ENCODE measurements around the gene VPREB3.

VPREB3 gene

GRCh38 chr22:23755711-23756110 lies 1.5 kb upstream of the VPREB3 start:
- TF ChIP-seq REST (IDR thresholded peaks at IDR 0.05; ENCODE audit: insufficient read depth in 1 of 2, low read depth in 2 of 2, low read length in 2 of 2) (no peak), SIN3A (IDR thresholded peaks at IDR 0.05; ENCODE audit: borderline replicate concordance, insufficient read depth, low read length) (no peak), POLR2AphosphoS5 (IDR thresholded peaks at IDR 0.05; ENCODE audit: low read depth, low read length) (no peak)

GRCh38 chr22:23754980-23755636 lies 883 bp upstream of the VPREB3 start:
- no peak for TF ChIP-seq TAF1 (IDR thresholded peaks at IDR 0.05; ENCODE audit: borderline replicate concordance, insufficient read depth, low read length)
- no peak for TF ChIP-seq POLR2AphosphoS5 (IDR thresholded peaks at IDR 0.05; ENCODE audit: low read depth, low read length)
- TF ChIP-seq SIN3A (IDR thresholded peaks at IDR 0.05; ENCODE audit: borderline replicate concordance, insufficient read depth, low read length): no peak
- no peak for TF ChIP-seq REST (IDR thresholded peaks at IDR 0.05; ENCODE audit: insufficient read depth in 1 of 2, low read depth in 2 of 2, low read length in 2 of 2)
- no peak for TF ChIP-seq FOXP2 (optimal IDR thresholded peaks at IDR 0.05; ENCODE audit: borderline replicate concordance, extremely low read depth, extremely low read length, insufficient read depth)

GRCh38 chr22:23753385-23753784 lies 840 bp downstream of the VPREB3 start:
- TF ChIP-seq TAF1 (IDR thresholded peaks at IDR 0.05; ENCODE audit: borderline replicate concordance, insufficient read depth, low read length): no peak
- no peak for TF ChIP-seq SIN3A (IDR thresholded peaks at IDR 0.05; ENCODE audit: borderline replicate concordance, insufficient read depth, low read length)
- TF ChIP-seq REST (IDR thresholded peaks at IDR 0.05; ENCODE audit: insufficient read depth in 1 of 2, low read depth in 2 of 2, low read length in 2 of 2): no peak
- TF ChIP-seq FOXP2 (optimal IDR thresholded peaks at IDR 0.05; ENCODE audit: borderline replicate concordance, extremely low read depth, extremely low read length, insufficient read depth): no peak
- TF ChIP-seq POLR2AphosphoS5 (IDR thresholded peaks at IDR 0.05; ENCODE audit: low read depth, low read length): no peak

GRCh38 chr22:23752750-23753149 lies 1.5 kb downstream of the VPREB3 start:
- TF ChIP-seq TAF1 (IDR thresholded peaks at IDR 0.05; ENCODE audit: borderline replicate concordance, insufficient read depth, low read length) (no peak), POLR2AphosphoS5 (IDR thresholded peaks at IDR 0.05; ENCODE audit: low read depth, low read length) (no peak), REST (IDR thresholded peaks at IDR 0.05; ENCODE audit: insufficient read depth in 1 of 2, low read depth in 2 of 2, low read length in 2 of 2) (no peak), SIN3A (IDR thresholded peaks at IDR 0.05; ENCODE audit: borderline replicate concordance, insufficient read depth, low read length) (no peak), FOXP2 (optimal IDR thresholded peaks at IDR 0.05; ENCODE audit: borderline replicate concordance, extremely low read depth, extremely low read length, insufficient read depth) (no peak)
